HepG2 (cell line): Measurements from ENCODE around the gene ACOXL. TPM values are rescaled to one million over a fixed set of nuclear protein-coding genes. Genes with fewer than 3 reads are reported as not detected.

Experiments used
- ATAC-seq: fragments of 200-7000 bp; cut with Tn5 transposase; 3 replicates; pipeline ENCODE4 v1.9.1; 2020; ENCODE audit warnings: mild to moderate bottlenecking, moderate library complexity
- BruUV-seq: library from RNA; stranded (reverse); fragments of 400-500 nt; replicated peaks from 2 replicates; lab custom pipeline; 2021; lab: Mats Ljungman, UMichigan
- CTCF ChIA-PET: fragments of 300-600 bp; formaldehyde crosslinking; extraction: SDS; loops from one replicate; lab custom pipeline; 2021; ENCODE audit warnings: low total read pairs, inconsistent platforms, low intra/inter-chr PET ratio; lab: Yijun Ruan, JAX
- POLR2A ChIA-PET: fragments of 350-600 bp; sonication (Branson Sonifier 250); formaldehyde crosslinking; loops from one replicate; lab custom pipeline; 2020; ENCODE audit warnings: antibody characterized with exemption, inconsistent platforms; lab: Yijun Ruan, JAX
- DNase-seq: peaks from one replicate; pipeline ENCODE4 v3.0.0-alpha.2; 2015; ENCODE audit warnings: low spot score
- FAIRE-seq: peaks from 3 replicates; lab custom pipeline; 2011; peaks lifted over from hg19 to GRCh38; lab: Jason Lieb, UNC
- H2AFZ ChIP-seq: one replicate; pipeline ENCODE4 v1.6.1; 2011; ENCODE audit warnings: low read length, inconsistent platforms
- H3K27ac ChIP-seq: fragments of 300-600 bp; 3 replicates; pipeline ENCODE4 v1.8.0; 2011; ENCODE audit warnings: mixed run types, mild to moderate bottlenecking, mixed read lengths, low read length, inconsistent platforms; ENCODE audit not compliant: insufficient read depth; ENCODE audit errors: extremely low read length
- H3K27me3 ChIP-seq, 2 experiments: fragments of 200-600 bp in 1 of 2; 2 replicates in 1 of 2; 3 replicates in 1 of 2; pipeline versions ENCODE4 v1.6.0 to v1.8.0; 2011; ENCODE audit warnings: low read length in 2 of 2, mild to moderate bottlenecking in 2 of 2, moderate library complexity in 2 of 2, inconsistent platforms in 1 of 2; ENCODE audit not compliant: insufficient read depth in 2 of 2, control insufficient read depth in 1 of 2
- H3K36me3 ChIP-seq, 2 experiments: fragments of 200-600 bp in 1 of 2; replicated peaks in 1 of 2; 2 replicates in 1 of 2; 3 replicates in 1 of 2; pipeline versions ENCODE4 v1.5.1 to v1.8.0; 2011; ENCODE audit warnings: low read length in 2 of 2, inconsistent platforms in 1 of 2; ENCODE audit not compliant: insufficient read depth in 2 of 2, control insufficient read depth in 1 of 2
- H3K4me1 ChIP-seq: 2 replicates; pipeline ENCODE4 v1.5.1; 2012; ENCODE audit warnings: low read length, inconsistent platforms; ENCODE audit not compliant: insufficient read depth
- H3K4me2 ChIP-seq: 2 replicates; pipeline ENCODE4 v1.6.0; 2011; ENCODE audit warnings: low read depth, low read length, inconsistent platforms
- H3K4me3 ChIP-seq, 3 experiments: fragments of 200-600 bp in 1 of 3; sonication (generic), shearing (Covaris generic) in 1 of 3; replicated peaks in 1 of 3; 2 replicates each; pipeline ENCODE4 v1.5.1; 2011 to 2016; ENCODE audit warnings: low read length in 3 of 3, inconsistent platforms in 2 of 3, low read depth in 2 of 3, mild to moderate bottlenecking in 2 of 3, control low read depth in 1 of 3, mixed read lengths in 1 of 3; ENCODE audit not compliant: insufficient read depth in 1 of 3
- H3K79me2 ChIP-seq: one replicate; pipeline ENCODE4 v1.6.1; 2011; ENCODE audit warnings: low read length, inconsistent platforms; ENCODE audit not compliant: insufficient read depth
- H3K9ac ChIP-seq: 2 replicates; pipeline ENCODE4 v1.6.0; 2011; ENCODE audit warnings: mild to moderate bottlenecking, low read depth, low read length, inconsistent platforms; ENCODE audit not compliant: insufficient read depth
- H3K9me3 ChIP-seq: 2 replicates; pipeline ENCODE4 v1.5.1; 2012; ENCODE audit warnings: mild to moderate bottlenecking, low read length
- H4K20me1 ChIP-seq: 2 replicates; pipeline ENCODE4 v1.6.0; 2011; ENCODE audit warnings: inconsistent platforms, mild to moderate bottlenecking, low read length, moderate library complexity; ENCODE audit not compliant: insufficient read depth
- CBX1 ChIP-seq: IDR thresholded peaks from one replicate; pipeline ENCODE4 v1.6.1; 2016; ENCODE audit warnings: antibody characterized with exemption, low read depth
- FOXJ3 ChIP-seq: sonication (generic); formaldehyde crosslinking; IDR thresholded peaks from 2 replicates; pipeline ENCODE4 v1.4.0; 2020; ENCODE audit warnings: missing genetic modification reagents, mild to moderate bottlenecking, borderline replicate concordance
- LCORL ChIP-seq, 2 experiments: fragments of 450-650 bp in 1 of 2; sonication (generic) in 1 of 2; formaldehyde crosslinking in 1 of 2; IDR thresholded peaks; 2 replicates each; pipeline versions ENCODE4 v1.5.0 to v1.6.1; 2017 to 2020; ENCODE audit warnings: antibody characterized with exemption in 1 of 2, missing genetic modification reagents in 1 of 2
- MNT ChIP-seq: fragments of 450-650 bp; IDR thresholded peaks from 2 replicates; pipeline ENCODE4 v1.6.1; 2016
- NR2F1 ChIP-seq, 2 experiments: fragments of 450-650 bp in 1 of 2; formaldehyde crosslinking in 1 of 2; IDR thresholded peaks; 2 replicates each; pipeline versions ENCODE4 v1.5.0 to v1.6.1; 2016 to 2020; ENCODE audit warnings: mild to moderate bottlenecking in 1 of 2, missing compliant biosample characterization in 1 of 2, missing genetic modification reagents in 1 of 2, moderate library complexity in 1 of 2
- PATZ1 ChIP-seq: sonication (generic); formaldehyde crosslinking; IDR thresholded peaks from 2 replicates; pipeline ENCODE4 v1.4.0; 2020; ENCODE audit warnings: missing genetic modification reagents
- ZBTB38 ChIP-seq: sonication (generic); formaldehyde crosslinking; IDR thresholded peaks from 2 replicates; pipeline ENCODE4 v1.5.1; 2020; ENCODE audit warnings: mild to moderate bottlenecking, missing genetic modification reagents
- ZIK1 ChIP-seq: sonication (generic); formaldehyde crosslinking; IDR thresholded peaks from 2 replicates; pipeline ENCODE4 v1.5.0; 2020; ENCODE audit warnings: mild to moderate bottlenecking, low read depth, missing genetic modification reagents, borderline replicate concordance
- ZNF12 ChIP-seq: sonication (generic); formaldehyde crosslinking; IDR thresholded peaks from 2 replicates; pipeline ENCODE4 v1.5.0; 2020; ENCODE audit warnings: missing genetic modification reagents
- ZNF678 ChIP-seq: sonication (generic); formaldehyde crosslinking; IDR thresholded peaks from 2 replicates; pipeline ENCODE4 v1.4.0; 2020; ENCODE audit warnings: mild to moderate bottlenecking, missing genetic modification reagents
- ZNF780A ChIP-seq: sonication (generic); formaldehyde crosslinking; IDR thresholded peaks from 2 replicates; pipeline ENCODE4 v1.8.0; 2022; ENCODE audit warnings: mild to moderate bottlenecking, missing genetic modification reagents, moderate library complexity
- ZNF879 ChIP-seq: sonication (generic); formaldehyde crosslinking; IDR thresholded peaks from 2 replicates; pipeline ENCODE4 v1.8.1; 2023; ENCODE audit warnings: missing genetic modification reagents
- ZSCAN31 ChIP-seq: sonication (generic); formaldehyde crosslinking; IDR thresholded peaks from 2 replicates; pipeline ENCODE4 v1.5.0; 2020; ENCODE audit warnings: low read depth, mild to moderate bottlenecking, missing genetic modification reagents
- ZXDC ChIP-seq: sonication (generic); formaldehyde crosslinking; IDR thresholded peaks from 2 replicates; pipeline ENCODE4 v1.5.0; 2020; ENCODE audit warnings: mild to moderate bottlenecking, missing genetic modification reagents
- WGBS: methylation state at CpG from one replicate; pipeline ENCODE4 v1.1.6; 2017; ENCODE audit warnings: low lambda C conversion rate; 5-methylcytosine and 5-hydroxymethylcytosine counted together
- in situ Hi-C: cut with HindIII; loops from 2 replicates; pipeline ENCODE4 v1.10.0; 2017; ENCODE audit warnings: low pct_unique_long_range_greater_than_20kb; ENCODE audit not compliant: extremely low pct_ligation_motif_present
- intact Hi-C: fragments of 100-400 bp; cut with micrococcal nuclease; formaldehyde crosslinking; loops from one replicate; pipeline ENCODE4 v1.10.0; 2022; ENCODE audit not compliant: unreplicated experiment
- polyA plus RNA-seq, 8 experiments: library from polyadenylated mRNA; depleted of rRNA in 3 of 8; stranded (reverse) in 7 of 8; unstranded in 1 of 8; fragments of >200 nt; fragmentation: Illumina TruSeq in 4 of 8; extraction: Trizol in 4 of 8; gene quantifications; 2 replicates each; pipeline versions ENCODE4 v1.2.1 to v1.2.3, GENCODE V29; 2011 to 2016; ENCODE audit warnings: low read depth in 4 of 8, missing spikeins in 1 of 8, mixed read lengths in 1 of 8; ENCODE audit not compliant: insufficient read depth in 1 of 8
- total RNA-seq, 5 experiments: library from RNA; depleted of rRNA; stranded (reverse); fragments of >200 nt; fragmentation: Illumina TruSeq; extraction: Trizol; gene quantifications; 2 replicates each; pipeline ENCODE4 v1.2.3, GENCODE V29; 2016; ENCODE audit warnings: low read depth in 1 of 5

ACOXL gene
- total and polyA plus RNA-seq, 2 of the 13 experiments (the other 11 are each of a cell fraction or from before 2014, with no cell fraction given) = not detected

GRCh38 chr2:110871637-110872036 lies 139.3 kb downstream of the ACOXL start:
- intact Hi-C loops (no loop called here), in situ Hi-C loops (no loop called here)
- H3K9ac ChIP-seq = no peak overlapping the region
- no peaks in the 10 kb centered on the region for H3K4me1 ChIP-seq
- ChIA-PET CTCF (no interaction called here), POLR2A (no interaction called here)
- DNase-seq (no peak), ATAC-seq (no peak), FAIRE-seq (no peak)
- BruUV-seq = no TSS peak
- TF ChIP-seq MNT (no peak), CBX1 (no peak), ZNF780A (no peak), ZNF879 (no peak), LCORL (IDR thresholded peaks at IDR 0.05) (no peak), LCORL (CRISPR knock-in tag; IDR thresholded peaks at IDR 0.05) (no peak), ZSCAN31 (CRISPR knock-in tag) (no peak), ZNF12 (no peak), ZIK1 (CRISPR knock-in tag) (no peak)
- H3K4me2 ChIP-seq = no peak overlapping the region
- H3K27me3 ChIP-seq = peaks cover 4 to 31% of the 10 kb centered on the region in 2 experiments; a peak in 4 of 5 replicates
- no peaks in the 10 kb centered on the region for H3K9me3 ChIP-seq
- no peak overlapping the region for H2AFZ ChIP-seq
- H3K79me2 ChIP-seq = no peaks in the 10 kb centered on the region
- no peaks in the 10 kb centered on the region for H4K20me1 ChIP-seq
- H3K36me3 ChIP-seq = no peaks in the 10 kb centered on the region
- H3K27ac ChIP-seq = no peak overlapping the region
- WGBS = 33% methylated on average over 6 of the region's 6 CpGs
- H3K4me3 ChIP-seq = no peak overlapping the region

GRCh38 chr2:110872521-110872920 lies 140.1 kb downstream of the ACOXL start:
- Histone ChIP-seq H2AFZ (no peak overlapping the region), H3K9ac (no peak overlapping the region), H4K20me1 (no peaks in the 10 kb centered on the region), H3K36me3 (no peaks in the 10 kb centered on the region), H3K9me3 (no peaks in the 10 kb centered on the region), H3K4me3 (no peak overlapping the region), H3K4me2 (no peak overlapping the region), H3K27me3 (peaks cover 0 to 23% of the 10 kb centered on the region in 2 experiments; a peak in 3 of 5 replicates), H3K27ac (no peak overlapping the region), H3K79me2 (no peaks in the 10 kb centered on the region), H3K4me1 (no peaks in the 10 kb centered on the region)
- BruUV-seq = no TSS peak
- in situ Hi-C loops (no loop called here), intact Hi-C loops (no loop called here)
- CTCF ChIA-PET = no interaction called here
- POLR2A ChIA-PET = no interaction called here
- ATAC-seq (no peak), DNase-seq (no peak), FAIRE-seq (no peak)
- WGBS = 0% methylated on average over 1 of the region's 4 CpGs
- TF ChIP-seq ZNF678 (CRISPR knock-in tag) (no peak), PATZ1 (no peak), FOXJ3 (CRISPR knock-in tag) (no peak), ZXDC (CRISPR knock-in tag) (no peak), ZBTB38 (no peak), NR2F1 (CRISPR knock-in tag; IDR thresholded peaks at IDR 0.05) (no peak)
